Midbrain (tissue), 1 donor: ENCODE measurements around the gene PDS5B.
"Not testable (repeated sequence)": the region's sequence is repeated elsewhere in the genome, so short reads cannot be mapped to it uniquely, and the experiment has no call there.

Experiments used
- DNase-seq: peaks from one replicate; lab custom pipeline; 2025; lab: John Stamatoyannopoulos, UW

PDS5B gene

DNA sequence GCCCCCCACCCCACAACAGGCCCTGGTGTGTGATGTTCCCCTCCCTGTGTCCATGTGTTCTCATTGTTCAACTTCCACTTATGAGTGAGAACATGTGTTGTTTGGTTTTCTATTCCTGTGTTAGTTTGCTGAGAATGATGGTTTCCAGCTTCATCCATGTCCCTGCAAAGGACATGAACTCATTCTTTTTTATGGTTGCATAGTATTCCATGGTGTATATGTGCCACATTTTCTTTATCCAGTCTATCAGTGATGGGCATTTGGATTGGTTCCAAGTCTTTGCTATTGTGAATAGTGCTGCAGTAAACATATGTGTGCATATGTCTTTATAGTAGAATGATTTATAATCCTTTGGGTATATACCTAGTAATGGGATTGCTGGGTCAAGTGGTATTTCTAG, 142.8 kb downstream of the PDS5B start:
- not testable (repeated sequence) for DNase-seq

DNA sequence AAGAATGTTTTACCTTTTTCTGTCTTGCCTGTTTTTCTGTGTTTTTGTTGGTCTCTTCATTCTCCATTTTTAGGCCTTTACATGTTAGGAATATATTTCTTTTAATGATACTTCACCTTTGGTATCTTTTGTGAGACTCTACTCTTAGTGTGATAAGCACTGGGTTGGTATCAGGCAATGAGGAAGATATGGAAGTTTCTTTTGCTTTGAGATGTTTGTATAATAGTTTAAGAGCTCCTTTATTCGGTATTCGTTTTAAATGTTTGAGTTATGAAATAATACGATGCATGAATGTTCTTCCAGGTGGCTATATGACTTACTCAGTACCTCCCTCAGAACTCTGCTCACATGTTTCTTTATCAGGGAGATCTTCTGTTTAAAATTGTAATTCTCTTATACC, 144.8 kb downstream of the PDS5B start:
- DNase-seq = no peak

GRCh38 chr13:32731576-32731975, 145.3 kb downstream of the PDS5B start:
- no peak for DNase-seq

DNA sequence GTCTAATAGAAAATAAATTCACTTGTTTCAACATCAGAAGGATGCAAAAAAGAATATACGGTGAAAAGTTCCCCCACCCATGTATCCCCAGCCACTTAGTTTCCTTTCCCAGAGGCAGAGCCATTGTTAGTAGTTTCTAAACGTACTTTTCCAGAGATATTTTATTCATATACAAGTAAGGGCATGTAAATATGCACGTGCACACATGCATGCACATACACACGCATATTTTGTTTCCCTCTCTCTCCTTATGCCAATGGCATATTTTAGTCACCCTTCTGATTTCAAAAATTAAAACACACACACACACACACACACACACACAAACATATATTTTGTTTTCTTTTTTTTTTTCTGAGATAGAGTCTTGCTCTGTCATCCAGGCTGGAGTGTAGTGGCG, 147.4 kb downstream of the PDS5B start:
- no peak for DNase-seq

GRCh38 chr13:32734511-32734910, 148.3 kb downstream of the PDS5B start:
- no peak for DNase-seq

- no peak for DNase-seq
Observed at GRCh38 chr13:32735859-32736258, 149.6 kb downstream of the PDS5B start.

DNA sequence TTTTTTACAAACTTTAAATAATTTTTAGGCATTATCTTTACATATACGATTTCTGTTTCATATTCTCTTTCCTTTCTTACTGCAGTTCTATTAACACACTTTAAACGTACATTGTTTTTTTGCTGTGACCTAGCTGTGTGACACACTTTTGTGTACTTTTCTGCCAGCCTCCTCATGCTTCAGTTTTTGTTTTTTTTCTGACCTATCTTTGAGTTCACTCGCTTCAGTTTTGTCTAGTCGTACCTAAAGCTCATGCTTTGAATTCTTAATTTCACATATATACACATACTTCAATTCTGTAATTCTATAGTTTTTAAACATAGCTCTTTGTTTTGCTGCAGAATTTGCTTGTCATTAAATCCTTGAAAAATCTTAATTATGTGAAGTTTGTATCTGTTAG, 150.4 kb downstream of the PDS5B start:
- DNase-seq = no peak

- peak; percentile 18 for DNase-seq
Observed at GRCh38 chr13:32737111-32737571, 150.9 kb downstream of the PDS5B start.

DNA sequence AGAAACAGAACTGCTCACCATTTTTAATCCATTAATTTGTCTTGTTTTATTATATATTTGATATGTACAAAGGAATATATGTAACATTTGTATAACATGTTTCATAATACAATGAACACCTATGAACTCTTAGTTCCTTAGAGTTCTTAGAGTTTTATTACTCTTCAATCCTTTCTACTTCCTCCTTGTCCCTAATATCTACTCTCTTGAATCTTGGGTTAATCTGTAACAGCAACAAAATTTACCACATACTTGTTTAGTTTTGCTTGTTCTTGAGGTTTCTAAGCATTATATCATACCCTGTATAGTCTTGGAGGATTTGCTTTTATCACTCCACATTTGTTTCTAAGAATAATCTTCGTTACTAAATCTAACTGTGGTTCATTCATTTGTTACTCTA, 151.4 kb downstream of the PDS5B start:
- DNase-seq = no peak

DNA sequence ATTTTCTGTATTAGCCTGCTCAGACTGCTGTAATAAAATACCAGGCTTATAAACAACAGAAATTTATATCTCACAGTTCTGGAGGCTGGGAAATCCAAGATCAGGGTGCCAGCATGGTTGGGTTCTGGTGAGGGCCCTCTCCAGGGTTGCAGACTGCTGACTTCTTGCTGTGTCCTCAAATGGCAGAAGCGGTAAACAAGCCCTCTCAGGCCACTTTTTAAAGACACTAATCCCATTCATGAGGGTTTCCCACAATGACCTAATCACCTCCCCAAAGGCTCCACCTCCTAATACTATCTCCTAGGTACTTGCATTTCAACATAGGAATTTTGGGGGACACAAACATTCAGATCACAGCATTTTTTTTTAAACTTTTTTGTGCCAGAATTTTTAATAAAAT, 159.3 kb downstream of the PDS5B start:
- no peak for DNase-seq

DNA sequence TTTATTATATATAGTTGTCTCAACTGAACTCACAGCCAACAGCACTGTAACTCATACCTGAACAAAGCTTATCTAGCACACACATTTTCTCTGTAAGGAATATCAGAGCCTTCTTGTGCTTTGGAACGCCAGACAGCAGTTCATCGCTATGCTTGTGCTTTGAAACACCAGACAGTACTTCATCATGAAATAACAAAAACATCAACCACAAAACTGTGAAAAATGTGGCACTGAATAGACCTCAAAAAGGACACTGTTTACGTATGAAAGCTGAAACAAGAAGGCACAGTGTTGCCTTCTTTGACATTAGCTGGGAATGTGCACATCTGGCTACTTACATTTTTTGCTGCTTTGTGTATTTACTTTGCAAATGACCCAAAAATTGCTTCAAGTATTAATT, 160.2 kb downstream of the PDS5B start:
- no peak for DNase-seq

- DNase-seq = no peak
Observed at GRCh38 chr13:32748305-32748704, 162.1 kb downstream of the PDS5B start.

- no peak for DNase-seq
Observed at GRCh38 chr13:32751340-32751739, 165.1 kb downstream of the PDS5B start.

- no peak for DNase-seq
Observed at GRCh38 chr13:32752311-32752710, 166.1 kb downstream of the PDS5B start.

DNA sequence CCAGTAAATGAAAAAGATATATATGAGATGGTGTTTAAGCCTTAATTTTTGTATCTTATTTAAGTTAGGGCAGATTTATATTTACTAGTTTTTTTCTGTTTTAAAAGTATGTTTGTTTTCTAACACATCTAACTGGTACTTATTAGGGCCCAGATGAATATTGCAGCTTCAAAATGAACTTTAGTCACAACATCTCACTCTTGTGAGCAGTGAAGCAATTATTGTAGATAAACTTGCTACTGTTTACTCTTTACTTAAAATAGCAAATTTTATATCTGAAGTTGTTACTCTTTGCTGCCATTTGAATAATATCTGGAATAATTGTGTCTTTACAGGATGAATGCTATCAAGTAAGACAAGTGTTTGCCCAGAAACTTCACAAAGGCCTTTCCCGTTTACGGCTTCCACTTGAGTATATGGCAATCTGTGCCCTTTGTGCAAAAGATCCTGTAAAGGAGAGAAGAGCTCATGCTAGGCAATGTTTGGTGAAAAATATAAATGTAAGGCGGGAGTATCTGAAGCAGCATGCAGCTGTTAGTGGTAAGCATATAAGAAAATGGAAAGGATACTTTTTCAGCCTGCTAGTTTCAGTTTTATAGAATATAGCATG, 166.8 kb downstream of the PDS5B start:
- DNase-seq = no peak

- no peak for DNase-seq
Observed at GRCh38 chr13:32754179-32754578, 167.9 kb downstream of the PDS5B start.

DNA sequence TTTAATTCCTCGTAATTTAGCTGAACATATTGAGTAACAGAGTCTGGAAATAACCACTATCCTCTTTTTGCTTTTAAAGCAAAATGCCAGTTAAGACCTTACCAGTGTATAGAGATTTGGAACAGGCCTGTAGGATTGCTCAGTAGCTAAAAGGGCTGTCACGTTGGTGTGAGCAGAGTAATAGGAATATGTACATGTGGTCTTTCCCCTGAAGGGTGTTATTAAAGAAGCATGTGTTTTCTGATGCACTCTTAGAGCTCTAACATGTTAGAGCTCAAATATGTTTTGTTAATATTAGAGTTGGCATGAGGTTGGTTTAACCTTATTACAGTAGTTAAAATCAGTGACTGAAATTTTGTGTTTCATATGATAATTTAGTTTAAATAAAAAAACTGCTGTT, 172.9 kb downstream of the PDS5B start:
- no peak for DNase-seq

DNA sequence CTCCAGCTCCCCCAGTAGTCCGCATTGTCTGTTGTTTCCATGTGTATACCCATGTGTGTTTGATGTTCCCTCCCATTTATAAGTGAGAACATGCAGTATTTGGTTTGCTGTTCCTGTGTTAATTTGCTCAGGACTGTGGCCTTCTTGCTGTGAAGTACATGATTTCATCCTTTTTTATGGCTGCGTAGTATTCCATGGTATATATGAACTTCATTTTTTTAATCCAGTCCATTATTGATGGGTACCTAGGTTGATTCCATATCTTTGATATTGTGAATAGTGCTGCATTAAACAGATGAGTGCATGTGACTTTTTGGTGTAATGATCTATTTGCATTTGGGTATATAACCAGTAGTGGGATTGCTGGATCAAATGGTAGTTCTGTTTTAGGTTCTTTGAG, 175.2 kb downstream of the PDS5B start:
- no peak for DNase-seq

DNA sequence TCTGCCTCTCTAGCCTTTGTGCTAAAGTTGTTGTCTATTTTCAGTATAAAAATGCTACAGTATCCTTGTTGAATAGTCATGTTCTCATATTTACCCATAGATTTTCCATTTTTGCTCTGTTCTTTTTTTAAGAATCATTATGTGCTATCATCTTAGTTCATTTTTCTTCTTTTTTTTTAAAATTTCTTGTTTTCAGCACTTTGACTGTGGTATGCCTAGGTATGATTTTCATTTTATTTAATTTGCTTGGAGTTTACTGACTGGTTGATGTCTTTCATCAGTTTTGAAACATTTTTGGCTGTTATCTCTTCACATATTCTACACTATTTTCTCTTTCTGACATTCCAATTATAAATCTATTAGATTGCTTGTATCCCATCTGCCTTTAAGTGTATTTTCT, 192.9 kb downstream of the PDS5B start:
- no peak for DNase-seq

DNA sequence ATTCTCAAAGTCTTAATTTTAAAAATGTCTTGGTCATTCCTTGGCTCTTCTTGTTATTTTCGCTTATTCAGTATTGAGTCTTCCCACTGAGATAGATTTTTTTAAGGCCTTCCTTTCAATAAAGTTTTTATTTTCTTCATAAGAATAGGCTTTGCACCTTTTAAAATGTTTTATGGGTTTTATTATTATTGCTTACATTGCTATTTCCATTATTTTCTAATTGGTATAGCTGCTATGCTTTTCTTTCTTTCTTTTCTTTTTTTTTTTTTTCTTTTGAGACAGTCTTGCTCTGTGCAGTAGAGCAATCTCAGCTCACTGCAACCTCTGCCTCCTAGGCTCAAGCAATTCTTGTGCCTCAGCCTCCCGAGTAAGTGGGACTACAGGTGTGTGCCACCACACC, 195.7 kb downstream of the PDS5B start:
- no peak for DNase-seq

DNA sequence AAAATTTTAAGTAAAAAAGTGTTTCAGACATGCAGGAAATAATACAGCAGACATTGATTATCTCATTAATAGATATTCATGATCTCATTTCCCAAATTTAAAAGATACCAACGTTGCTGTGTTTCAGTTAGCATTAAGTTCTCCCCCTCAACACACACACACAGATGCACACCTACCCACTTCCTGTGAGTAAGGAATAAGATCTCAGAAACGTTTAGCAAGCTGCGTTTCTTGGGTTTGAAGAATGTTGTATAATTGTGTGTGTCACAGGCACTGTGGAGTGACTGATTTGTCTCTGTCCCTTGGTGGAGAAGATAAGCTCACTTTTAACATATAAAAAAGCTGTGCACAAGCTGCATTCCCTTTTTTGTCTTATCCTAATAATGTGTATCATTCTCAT, 196.8 kb downstream of the PDS5B start:
- no peak for DNase-seq

DNA sequence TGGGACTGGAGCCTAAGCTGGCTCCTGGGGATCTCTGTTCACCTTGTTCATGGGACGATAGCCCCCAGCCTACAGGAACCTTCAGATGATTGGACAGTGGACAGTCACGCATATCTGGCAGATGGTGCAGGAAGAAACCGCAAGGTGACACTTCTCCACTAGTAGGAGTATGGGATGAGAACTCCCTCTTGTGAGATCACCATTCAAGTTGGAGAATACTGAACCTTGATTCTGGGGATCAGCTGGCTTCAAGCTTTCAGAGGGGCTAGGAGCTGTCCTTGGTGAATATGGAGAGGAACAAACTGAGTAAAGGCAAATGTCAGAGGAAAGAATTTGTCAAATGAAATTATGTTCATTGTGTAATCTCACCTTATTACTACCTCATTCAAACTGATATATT, 204.5 kb downstream of the PDS5B start:
- no peak for DNase-seq

DNA sequence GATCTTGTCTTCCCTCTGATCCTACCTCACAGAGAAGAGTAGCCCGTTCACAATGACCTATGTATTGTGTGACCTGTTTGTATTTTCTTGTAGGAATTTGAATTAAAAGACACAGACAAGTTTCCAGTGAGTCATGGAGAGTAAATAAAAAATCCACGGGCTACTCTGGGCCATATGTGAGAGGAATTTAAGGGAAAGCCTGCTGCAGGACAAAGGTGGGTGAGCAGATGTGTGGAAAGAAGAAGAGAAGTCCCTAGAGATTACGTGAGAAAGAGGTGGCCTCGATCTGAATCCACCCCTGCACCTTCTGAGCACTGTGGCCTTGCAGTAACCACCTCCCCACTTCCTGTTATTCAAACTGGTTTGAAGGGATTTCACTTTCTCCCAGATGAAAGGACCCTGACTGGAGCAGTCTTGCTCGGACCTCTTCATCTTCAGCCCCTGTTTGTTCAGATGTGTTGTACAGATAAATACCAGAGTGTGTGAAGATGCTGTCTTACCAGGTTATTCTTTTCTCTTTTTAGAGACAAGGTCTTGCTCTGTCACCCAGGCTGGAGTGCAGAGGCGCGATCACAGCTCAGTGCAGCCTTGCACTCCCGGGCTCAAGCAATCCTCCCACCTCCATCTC, 205.4 kb downstream of the PDS5B start:
- no peak for DNase-seq

- no peak for DNase-seq
Observed at GRCh38 chr13:32796754-32797153, 210.5 kb downstream of the PDS5B start.
